ENCODE results near the gene SLC10A6. TPM values are rescaled to one million over a fixed set of nuclear protein-coding genes. Genes with fewer than 3 reads are reported as not detected.
A peak's percentile ranks its signal among the peaks of the same experiment; 100 is the strongest.

The SLC10A6 gene
- total and polyA plus RNA-seq, 10 of the 15 experiments (the other 5 are each of a cell fraction or from before 2014, with no cell fraction given), result 0.05 TPM; not detected in 9

DNA sequence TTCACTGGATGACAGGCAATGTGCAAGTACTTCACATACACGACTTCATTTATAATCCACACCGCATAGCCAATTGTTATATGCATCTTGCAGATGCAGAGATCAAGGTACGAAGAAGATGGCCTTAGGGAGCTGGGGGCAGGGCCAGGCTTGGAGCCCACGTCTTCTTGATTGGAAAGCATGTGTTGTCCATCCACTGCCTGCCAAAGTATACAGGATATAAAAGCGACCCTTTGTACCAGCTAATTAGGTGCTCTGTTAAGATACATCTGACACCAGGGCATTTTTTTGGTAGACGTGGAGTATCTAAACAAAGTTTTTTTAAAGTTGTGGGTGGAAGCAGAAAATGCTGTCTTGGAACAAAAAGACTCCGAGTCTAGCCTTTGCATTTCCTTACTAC is 41.6 kb upstream of the SLC10A6 start (continued):
- TF ChIP-seq EED (IDR thresholded peaks at IDR 0.05; ENCODE audit: low read depth) (no peak), BACH1 (IDR thresholded peaks at IDR 0.05; ENCODE audit: borderline replicate concordance) (no peak), HDAC2 (IDR thresholded peaks at IDR 0.05) (no peak)

DNA sequence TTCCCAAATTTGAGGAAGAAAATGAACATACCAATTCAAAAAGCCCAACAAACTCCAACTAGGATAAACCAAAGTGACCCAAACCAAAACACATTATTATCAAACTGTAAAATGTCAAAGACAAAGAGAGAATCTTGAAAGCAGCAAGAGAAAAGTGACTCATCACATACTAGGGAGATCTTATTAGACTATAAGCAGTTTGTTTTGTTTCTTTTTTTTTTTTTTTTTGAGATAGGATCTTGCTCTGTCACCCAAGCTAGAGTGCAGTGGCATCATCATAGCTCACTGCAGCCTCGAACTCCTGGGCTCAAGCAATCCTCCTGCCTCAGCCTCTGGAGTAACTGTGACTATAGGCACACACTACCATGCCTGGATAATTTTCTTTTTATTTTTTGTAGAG is 30.5 kb upstream of the SLC10A6 start:
- peaks cover 7% of the 10 kb centered on the region; the same call in 2 of the 3 replicates for H3K9me3 ChIP-seq (replicated peaks; ENCODE audit: control insufficient read depth, insufficient read depth, low read length)
- intact Hi-C loops (cut with micrococcal nuclease; ENCODE audit: unreplicated experiment) (no loop called here), in situ Hi-C loops (cut with MboI) (no loop called here)
- DNase-seq (ENCODE audit: low read depth, low spot score) (no peak), FAIRE-seq (no peak), ATAC-seq (no peak)
- TF ChIP-seq, protein P1, sequence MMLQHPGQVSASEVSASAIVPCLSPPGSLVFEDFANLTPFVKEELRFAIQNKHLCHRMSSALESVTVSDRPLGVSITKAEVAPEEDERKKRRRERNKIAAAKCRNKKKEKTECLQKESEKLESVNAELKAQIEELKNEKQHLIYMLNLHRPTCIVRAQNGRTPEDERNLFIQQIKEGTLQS (IDR thresholded peaks at IDR 0.05; ENCODE audit: borderline replicate concordance, extremely low read depth, low read depth, low read length), result no peak
- TF ChIP-seq CBX5 (IDR thresholded peaks at IDR 0.05; ENCODE audit: low read depth) (peak; percentile 71; the same call in 1 of the 2 replicates), ZNF384 (IDR thresholded peaks at IDR 0.05; ENCODE audit: borderline replicate concordance, low read depth, low read length) (peak; percentile 18; the same call in 1 of the 2 replicates), KDM1A (IDR thresholded peaks at IDR 0.05; ENCODE audit: borderline replicate concordance) (no peak)
- TF ChIP-seq, protein P2, sequence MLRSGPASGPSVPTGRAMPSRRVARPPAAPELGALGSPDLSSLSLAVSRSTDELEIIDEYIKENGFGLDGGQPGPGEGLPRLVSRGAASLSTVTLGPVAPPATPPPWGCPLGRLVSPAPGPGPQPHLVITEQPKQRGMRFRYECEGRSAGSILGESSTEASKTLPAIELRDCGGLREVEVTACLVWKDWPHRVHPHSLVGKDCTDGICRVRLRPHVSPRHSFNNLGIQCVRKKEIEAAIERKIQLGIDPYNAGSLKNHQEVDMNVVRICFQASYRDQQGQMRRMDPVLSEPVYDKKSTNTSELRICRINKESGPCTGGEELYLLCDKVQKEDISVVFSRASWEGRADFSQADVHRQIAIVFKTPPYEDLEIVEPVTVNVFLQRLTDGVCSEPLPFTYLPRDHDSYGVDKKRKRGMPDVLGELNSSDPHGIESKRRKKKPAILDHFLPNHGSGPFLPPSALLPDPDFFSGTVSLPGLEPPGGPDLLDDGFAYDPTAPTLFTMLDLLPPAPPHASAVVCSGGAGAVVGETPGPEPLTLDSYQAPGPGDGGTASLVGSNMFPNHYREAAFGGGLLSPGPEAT (IDR thresholded peaks at IDR 0.05; ENCODE audit: low read depth), result no peak
- TF ChIP-seq, protein P3, sequence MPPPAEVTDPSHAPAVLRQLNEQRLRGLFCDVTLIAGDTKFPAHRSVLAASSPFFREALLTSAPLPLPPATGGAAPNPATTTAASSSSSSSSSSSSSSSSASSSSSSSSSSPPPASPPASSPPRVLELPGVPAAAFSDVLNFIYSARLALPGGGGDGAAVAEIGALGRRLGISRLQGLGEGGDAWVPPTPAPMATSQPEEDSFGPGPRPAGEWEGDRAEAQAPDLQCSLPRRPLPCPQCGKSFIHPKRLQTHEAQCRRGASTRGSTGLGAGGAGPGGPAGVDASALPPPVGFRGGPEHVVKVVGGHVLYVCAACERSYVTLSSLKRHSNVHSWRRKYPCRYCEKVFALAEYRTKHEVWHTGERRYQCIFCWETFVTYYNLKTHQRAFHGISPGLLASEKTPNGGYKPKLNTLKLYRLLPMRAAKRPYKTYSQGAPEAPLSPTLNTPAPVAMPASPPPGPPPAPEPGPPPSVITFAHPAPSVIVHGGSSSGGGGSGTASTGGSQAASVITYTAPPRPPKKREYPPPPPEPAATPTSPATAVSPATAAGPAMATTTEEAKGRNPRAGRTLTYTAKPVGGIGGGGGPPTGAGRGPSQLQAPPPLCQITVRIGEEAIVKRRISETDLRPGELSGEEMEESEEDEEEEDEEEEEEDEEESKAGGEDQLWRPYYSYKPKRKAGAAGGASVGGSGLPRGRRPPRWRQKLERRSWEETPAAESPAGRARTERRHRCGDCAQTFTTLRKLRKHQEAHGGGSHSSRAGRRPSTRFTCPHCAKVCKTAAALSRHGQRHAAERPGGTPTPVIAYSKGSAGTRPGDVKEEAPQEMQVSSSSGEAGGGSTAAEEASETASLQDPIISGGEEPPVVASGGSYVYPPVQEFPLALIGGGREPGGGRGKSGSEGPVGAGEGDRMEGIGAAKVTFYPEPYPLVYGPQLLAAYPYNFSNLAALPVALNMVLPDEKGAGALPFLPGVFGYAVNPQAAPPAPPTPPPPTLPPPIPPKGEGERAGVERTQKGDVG (CRISPR knock-in tag; IDR thresholded peaks at IDR 0.05), result no peak
- H3K79me2 ChIP-seq (ENCODE audit: control insufficient read depth, insufficient read depth, low read length), result no peaks in the 10 kb centered on the region
- ChIA-PET POLR2A (no interaction called here), CTCF (interaction anchor here (0.8 kb wide), 1 partner anchor 384 kb away, joined by 3 read pairs; no protein-coding TSS in a partner anchor), SMC1A (ENCODE audit: uncharacterized antibody, unreplicated experiment) (interaction anchor here (1.3 kb wide), 1 partner anchor 382 kb away, joined by 5 read pairs; no protein-coding TSS in a partner anchor), RAD21 (ENCODE audit: unreplicated experiment) (no interaction called here)
- no TSS peak for BruUV-seq (replicated peaks)
- no peaks in the 10 kb centered on the region for H4K20me1 ChIP-seq (ENCODE audit: control insufficient read depth, insufficient read depth)
- WGBS (ENCODE audit: insufficient coverage, insufficient replicate concordance, low lambda C conversion rate, missing lambda C conversion rate), result 0% methylated on average over 1 of the region's 1 CpG
- no peaks in the 10 kb centered on the region for H3K4me1 ChIP-seq (ENCODE audit: control insufficient read depth, insufficient read depth, low read length)
- H3K4me3 ChIP-seq, result no peak overlapping the region
- no peak overlapping the region for H3K4me2 ChIP-seq (ENCODE audit: control insufficient read depth, insufficient read depth)
- no peak overlapping the region for H3K27ac ChIP-seq (ENCODE audit: control insufficient read depth, insufficient read depth)
- no peaks in the 10 kb centered on the region for H3K36me3 ChIP-seq (ENCODE audit: control insufficient read depth in 2 of 2, insufficient read depth in 2 of 2, low read length in 1 of 2)
- H2AFZ ChIP-seq (ENCODE audit: control insufficient read depth, low read depth, low read length), result no peak overlapping the region
- H3K27me3 ChIP-seq (replicated peaks in 1 of 2; ENCODE audit: control insufficient read depth in 2 of 2, insufficient read depth in 2 of 2, low read length in 1 of 2), result no peaks in the 10 kb centered on the region
- no peak overlapping the region for H3K9ac ChIP-seq (ENCODE audit: control insufficient read depth, insufficient read depth, low read length)
